GM19395 (cell line): ENCODE measurements around the gene MOB2.

Experiments
- ATAC-seq: cut with Tn5 transposase; IDR thresholded peaks from one replicate; pipeline ENCODE4 v1.9.1; 2021; ENCODE audit warnings: mild to moderate bottlenecking, moderate library complexity; ENCODE audit not compliant: unreplicated experiment

MOB2 gene

GRCh38 chr11:1505480-1505879, 18.9 kb upstream of the MOB2 start:
- ATAC-seq, result no peak

DNA sequence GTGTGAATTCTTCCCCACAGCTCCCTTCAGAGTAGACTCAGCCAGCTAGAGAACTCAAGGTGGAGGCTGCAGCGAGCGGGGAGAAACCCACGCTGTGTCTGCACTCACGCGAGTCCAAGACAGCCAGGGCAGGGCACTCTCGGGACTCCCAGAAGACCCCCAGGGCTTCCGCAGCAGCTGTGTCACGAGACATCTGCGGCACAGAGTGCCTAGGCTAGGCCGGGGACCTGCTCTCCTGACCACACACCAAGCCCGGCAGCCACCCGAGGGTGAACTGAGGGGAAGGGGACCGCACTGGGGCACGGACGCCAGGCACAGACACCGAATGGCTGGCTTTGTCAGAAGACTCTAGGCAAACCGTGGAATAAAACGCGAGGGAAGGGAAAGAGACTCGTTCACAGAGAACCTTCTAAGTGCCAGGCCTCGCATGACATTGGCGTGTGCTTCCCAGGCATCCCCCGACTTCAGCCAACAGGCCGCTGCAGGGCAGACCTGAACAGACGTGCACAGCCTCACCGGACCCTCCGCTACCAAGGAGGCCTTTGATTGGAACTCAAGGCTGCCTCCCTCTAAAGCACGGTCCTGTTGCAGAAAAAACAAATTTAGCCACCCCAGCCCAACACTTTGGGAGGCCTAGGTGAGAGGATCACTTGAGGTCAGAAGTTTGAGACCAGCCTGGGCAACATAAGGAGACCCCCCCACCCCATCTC, 18.2 kb upstream of the MOB2 start:
- ATAC-seq, result no peak

GRCh38 chr11:1504138-1504537, 17.6 kb upstream of the MOB2 start:
- no peak for ATAC-seq

DNA sequence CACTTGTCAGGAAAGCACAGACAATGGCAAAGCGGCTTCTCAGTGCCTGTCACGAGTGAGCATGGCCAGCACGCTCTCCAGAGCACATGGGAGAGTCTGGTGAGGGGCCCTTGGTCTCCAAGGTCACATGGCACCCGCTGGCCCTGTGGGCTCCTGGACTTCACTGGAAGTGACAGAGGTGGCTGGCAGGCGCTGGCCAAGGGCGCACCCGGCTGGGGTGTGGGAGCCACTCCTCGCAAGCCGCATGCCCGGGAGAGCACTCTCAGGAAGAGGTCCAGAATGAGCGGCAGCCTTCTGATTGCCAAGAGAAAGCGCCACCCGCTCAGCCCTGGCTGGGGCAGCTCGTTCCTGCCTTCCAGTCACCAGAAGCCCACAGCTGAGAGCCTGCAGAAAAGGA, 17.1 kb upstream of the MOB2 start:
- ATAC-seq, result no peak

DNA sequence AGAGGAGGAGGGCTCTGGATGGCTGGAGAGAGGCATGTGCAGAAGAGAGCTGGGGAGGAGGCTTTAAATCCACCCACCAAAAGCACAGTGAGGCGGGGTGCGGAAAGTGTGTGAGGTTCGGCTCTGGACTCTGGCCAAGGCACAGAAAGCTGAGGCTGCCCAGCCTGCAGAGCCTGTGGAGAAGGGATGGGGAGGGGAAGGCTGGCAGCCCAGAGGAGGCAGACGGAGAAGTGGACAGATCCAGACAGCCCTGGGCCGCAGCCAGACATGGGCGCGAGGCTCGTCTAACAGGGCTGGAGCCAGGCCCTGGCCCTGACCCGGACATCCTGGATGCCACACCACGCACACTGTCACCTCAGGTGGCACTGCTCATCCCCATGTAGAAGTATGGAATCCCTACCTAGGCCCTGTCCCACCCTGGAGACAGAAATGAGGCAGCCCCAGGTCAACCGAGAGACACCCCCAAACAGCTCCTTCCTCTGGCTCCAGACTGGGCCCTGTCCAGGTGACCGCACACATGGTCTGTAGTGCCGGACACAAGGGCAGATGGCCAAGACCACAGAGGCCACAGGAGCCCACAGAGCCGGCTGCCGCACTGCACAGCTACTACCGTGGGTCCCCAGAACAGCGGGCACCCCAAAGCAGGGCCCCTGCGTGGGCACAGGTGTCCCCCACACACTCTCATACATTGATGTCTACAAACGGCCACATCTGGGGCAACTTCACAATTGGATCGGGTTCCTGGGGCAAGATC, 16.6 kb upstream of the MOB2 start:
- ATAC-seq, result no peak

GRCh38 chr11:1502168-1502953, 15.8 kb upstream of the MOB2 start:
- ATAC-seq, result no peak

GRCh38 chr11:1501421-1502167, 15.0 kb upstream of the MOB2 start:
- no peak for ATAC-seq

DNA sequence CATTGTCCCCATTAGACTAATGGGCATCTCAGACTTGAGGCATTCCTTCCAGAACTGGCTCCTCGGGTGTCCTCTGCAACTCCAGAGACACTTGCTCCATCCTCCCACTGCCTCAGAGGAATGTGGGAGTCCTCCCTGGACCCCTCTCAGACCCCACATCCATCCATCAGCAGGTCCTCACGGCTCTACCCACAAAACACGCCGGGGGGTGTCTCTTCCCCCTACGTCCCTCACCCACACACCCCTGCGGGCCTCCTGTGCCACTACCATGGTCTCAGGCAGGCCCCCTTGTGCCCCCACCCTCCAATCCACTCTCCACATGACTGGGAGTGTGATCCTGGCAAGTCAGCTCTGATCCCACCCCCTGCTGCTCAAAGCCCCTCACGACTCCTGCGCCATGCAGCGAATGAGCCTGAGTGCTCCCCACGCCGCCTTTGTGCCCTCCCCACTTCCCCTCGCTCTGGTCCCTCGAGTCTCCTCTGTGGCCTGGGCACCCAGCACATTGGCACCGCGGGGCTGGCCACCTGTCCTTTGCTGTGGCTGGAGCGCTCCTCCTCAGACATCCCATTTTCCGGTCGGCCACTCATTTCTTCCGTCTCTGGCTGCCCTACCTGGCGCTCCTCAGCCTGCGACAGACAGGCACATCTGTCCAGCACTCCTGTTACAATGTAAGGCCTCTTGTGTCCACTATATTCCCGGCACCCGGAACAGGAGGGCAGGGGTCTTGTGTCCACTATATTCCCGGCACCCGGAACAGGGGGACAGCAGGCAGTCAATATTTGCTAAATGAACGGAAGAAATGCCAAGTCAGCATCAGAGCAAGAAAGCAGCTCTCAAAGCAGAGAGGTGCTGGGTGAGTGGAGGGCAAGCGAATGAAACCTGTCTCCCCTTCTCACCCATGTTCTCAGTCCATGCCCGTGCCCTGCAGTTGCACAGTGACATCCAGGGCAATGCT, 14.2 kb upstream of the MOB2 start:
- ATAC-seq, result no peak

DNA sequence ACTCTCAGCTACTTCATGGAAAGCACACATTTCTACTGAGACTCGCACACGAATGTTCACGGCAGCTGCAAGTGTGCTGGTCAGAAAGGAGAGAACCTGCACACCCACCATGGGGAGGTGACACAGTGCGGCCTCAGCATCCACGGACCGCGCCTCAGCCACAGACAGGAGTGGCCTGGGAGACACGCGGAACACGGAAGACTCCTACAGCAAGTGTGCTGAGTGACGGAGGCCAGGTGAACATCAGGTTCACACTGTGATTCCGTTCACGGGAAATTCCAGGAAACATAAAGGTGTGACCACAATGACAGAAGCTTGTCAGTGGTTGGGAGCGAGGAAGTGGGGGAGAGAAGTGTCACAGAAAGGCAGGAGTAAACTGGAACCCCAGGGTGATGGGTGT, 13.3 kb upstream of the MOB2 start:
- ATAC-seq, result no peak

- ATAC-seq, result no peak
These were observed 12.8 kb upstream of the MOB2 start for GRCh38 chr11:1499261-1499890.

DNA sequence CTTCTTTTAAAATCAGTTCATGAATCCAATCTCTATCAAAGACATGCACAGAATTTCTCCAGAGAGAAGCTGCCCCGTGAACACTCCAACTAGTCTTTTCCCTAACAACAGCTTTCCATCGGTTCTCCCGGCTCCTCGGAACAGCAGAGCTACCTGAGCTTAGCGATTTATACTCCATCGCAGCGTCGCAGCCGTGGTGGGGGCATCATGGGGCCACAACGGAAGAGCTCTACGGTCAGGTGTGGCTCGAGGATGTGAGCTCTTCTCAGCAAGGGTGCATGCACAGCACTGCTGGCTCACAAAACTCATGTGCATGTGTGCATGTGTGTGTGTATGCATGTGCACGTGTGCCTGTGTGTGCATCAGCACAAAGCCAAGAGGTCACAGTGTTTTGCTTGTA, 11.7 kb upstream of the MOB2 start:
- no peak for ATAC-seq

DNA sequence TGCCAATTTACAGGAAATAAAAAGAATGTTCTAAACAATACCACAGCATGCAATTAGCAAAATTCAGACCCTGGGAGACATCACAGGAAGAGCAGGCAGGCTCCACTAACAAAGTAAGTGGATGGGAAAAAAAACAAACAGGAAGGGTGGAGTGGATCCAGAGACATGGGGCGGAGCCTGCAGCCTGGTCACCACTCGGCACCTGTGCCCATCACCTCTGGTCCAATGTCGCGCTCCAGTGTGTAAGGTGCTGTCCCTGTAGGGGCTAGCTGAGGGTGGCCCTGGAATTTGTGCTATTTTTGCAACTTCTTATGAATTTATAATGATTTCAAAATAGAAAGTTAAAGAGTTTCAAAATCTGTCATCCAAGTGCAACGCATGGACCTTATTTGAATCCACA, 11.0 kb upstream of the MOB2 start:
- ATAC-seq, result no peak

DNA sequence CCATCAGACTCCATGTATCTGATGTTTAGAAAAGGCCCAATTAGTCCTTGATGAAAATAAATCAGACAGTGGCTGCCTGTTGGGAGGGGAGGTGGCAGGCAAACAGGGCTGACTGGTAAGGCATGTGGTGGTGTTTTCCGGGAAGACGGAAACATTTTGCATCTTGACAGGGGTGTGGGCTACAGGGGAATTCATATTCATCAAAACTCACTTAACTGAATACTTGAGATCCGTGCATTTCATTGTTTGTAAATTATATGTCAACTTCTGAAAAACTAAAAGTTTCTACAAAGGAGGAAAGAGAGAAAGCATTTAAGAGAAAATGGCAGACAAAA, 10.1 kb upstream of the MOB2 start:
- ATAC-seq, result no peak

DNA sequence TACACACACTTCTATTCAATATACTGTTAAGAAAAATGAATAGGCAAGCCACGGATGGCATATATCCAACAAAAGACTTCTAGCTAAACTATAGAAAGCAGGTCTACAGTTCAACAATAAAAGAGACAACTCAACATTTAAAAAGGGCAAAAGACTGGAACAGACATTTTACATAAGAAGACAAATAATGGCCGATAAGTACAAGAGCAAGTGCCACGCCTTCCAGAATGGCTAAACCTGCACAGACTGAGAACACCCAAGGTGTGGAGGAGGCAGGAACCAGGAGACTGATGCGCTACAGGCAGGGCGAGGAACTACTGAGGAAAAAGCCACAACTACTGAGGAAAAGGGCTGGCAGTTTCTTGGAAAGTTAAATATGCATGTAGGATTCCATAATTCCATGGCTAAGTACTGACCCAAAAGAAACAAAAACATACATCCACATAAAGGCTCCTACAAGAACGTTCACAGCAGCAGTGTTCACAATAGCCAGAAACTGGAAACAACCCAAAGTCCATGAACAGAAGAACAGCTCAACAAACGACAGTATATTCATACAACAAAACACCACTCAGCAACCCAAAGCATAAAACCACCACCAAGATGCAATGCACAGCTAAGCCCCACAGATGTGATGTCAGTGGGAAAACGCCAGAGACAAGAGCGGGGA, 9.6 kb upstream of the MOB2 start:
- no peak for ATAC-seq

- ATAC-seq, result no peak
These were observed 8.1 kb upstream of the MOB2 start for GRCh38 chr11:1494650-1495049.

DNA sequence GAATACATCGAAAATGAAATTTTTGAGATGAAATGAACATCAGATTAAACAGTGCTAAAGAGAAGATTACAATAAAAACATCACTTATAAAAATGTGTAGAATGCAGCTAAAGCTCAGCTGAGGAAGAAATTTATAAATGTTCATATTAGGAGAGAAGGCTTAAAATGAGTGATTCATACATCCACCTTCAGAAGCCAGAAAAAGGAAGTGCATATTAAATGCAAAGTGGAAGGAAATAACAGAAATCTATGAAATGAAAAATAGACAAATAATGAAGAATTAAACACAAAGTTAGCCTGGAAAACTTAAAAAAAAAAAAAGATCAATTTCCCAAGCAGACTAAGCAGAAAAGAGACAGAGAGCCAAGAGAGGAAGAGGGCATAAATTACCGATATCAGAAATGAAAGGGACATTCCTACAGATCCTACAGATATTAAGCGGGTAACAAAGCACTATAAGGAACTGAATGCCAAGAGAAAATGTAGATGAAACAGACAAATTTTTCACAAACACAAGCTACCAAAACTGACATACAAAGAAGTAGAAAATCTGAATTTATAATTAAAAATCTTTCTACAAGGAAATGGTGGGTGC, 7.2 kb upstream of the MOB2 start:
- ATAC-seq, result no peak

DNA sequence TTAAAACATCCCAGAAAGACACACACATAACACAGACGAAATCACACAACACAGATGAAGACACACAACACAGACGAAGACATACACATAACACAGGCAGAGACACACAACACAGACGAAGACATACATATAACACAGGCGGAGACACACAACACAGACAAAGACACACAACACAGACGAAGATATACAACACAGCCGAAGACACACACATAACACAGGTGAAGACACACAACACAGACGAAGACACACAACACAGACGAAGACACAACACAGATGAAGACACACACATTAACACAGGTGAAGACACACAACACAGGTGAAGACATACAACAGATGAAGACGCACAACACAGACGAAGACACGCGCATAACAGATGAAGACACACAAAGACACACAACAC, 4.8 kb upstream of the MOB2 start:
- no peak for ATAC-seq

DNA sequence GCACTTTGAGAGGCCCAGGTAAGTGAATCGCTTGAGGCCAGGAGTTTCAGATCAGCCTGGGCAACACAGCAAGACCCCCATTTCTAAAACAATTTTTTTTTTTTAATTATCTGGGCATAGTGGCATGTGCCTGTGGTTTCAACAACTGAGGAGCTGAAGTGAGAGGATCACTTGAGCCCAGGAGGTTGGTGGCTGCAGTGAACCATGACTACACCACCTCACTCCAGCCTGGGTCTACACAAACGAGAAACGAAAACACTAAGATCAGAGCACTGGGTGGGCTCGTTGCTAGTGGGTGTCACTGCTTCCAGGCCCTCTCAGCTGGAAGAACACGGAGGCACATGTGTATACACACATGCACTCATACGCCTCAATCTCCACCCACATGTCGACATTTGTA, 4.1 kb upstream of the MOB2 start:
- ATAC-seq, result no peak
